Smooth muscle cell (in vitro differentiated cells): ENCODE data around the gene ATP10B. TPM values are rescaled to one million over a fixed set of nuclear protein-coding genes. Genes with fewer than 3 reads are reported as not detected.

Source experiments
- DNase-seq: peaks from one replicate; lab custom pipeline; 2025; ENCODE audit not compliant: unreplicated experiment; lab: John Stamatoyannopoulos, UW
- H2AFZ ChIP-seq: fragments of 200-600 bp; sonication (generic); 2 replicates; pipeline ENCODE4 v1.6.0; 2016; ENCODE audit warnings: antibody characterized with exemption, low read depth, mild to moderate bottlenecking
- H3F3A ChIP-seq: fragments of 200-600 bp; sonication (generic); 2 replicates; pipeline ENCODE4 v1.6.0; 2017; ENCODE audit warnings: antibody characterized with exemption, low read depth
- H3K27ac ChIP-seq: fragments of 200-600 bp; sonication (generic); 2 replicates; pipeline ENCODE4 v1.5.1; 2016; ENCODE audit warnings: low read depth, mild to moderate bottlenecking
- H3K27me3 ChIP-seq: fragments of 200-600 bp; sonication (generic); 2 replicates; pipeline ENCODE4 v1.6.1; 2016; ENCODE audit warnings: low read depth, mild to moderate bottlenecking
- H3K36me3 ChIP-seq: fragments of 200-600 bp; sonication (generic); 2 replicates; pipeline ENCODE4 v1.5.1; 2016; ENCODE audit warnings: low read depth
- H3K4me1 ChIP-seq: fragments of 200-600 bp; sonication (generic); 2 replicates; pipeline ENCODE4 v1.5.1; 2016; ENCODE audit warnings: low read depth
- H3K4me2 ChIP-seq: fragments of 200-600 bp; sonication (generic); 2 replicates; pipeline ENCODE4 v1.6.0; 2016; ENCODE audit warnings: mild to moderate bottlenecking
- H3K4me3 ChIP-seq: fragments of 200-600 bp; sonication (generic); 2 replicates; pipeline ENCODE4 v1.5.1; 2016; ENCODE audit warnings: mild to moderate bottlenecking
- H3K79me2 ChIP-seq: fragments of 200-600 bp; sonication (generic); 2 replicates; pipeline ENCODE4 v1.6.0; 2016; ENCODE audit warnings: low read depth, mild to moderate bottlenecking
- H3K9ac ChIP-seq: fragments of 200-600 bp; sonication (generic); 2 replicates; pipeline ENCODE4 v1.6.0; 2016; ENCODE audit warnings: low read depth
- H3K9me3 ChIP-seq: fragments of 200-600 bp; sonication (generic); replicated peaks from 2 replicates; pipeline ENCODE4 v1.5.1; 2016; ENCODE audit warnings: low read depth
- H4K20me1 ChIP-seq: fragments of 200-600 bp; sonication (generic); 2 replicates; pipeline ENCODE4 v1.6.0; 2016; ENCODE audit warnings: low read depth
- CTCF ChIP-seq: fragments of 200-600 bp; sonication (generic); IDR thresholded peaks from 2 replicates; pipeline ENCODE4 v1.5.1; 2017; ENCODE audit warnings: borderline replicate concordance, mild to moderate bottlenecking, antibody characterized with exemption; ENCODE audit not compliant: insufficient read depth, poor library complexity, severe bottlenecking
- WGBS: methylation state at CpG from one replicate; pipeline ENCODE4 v1.1.7; 2016; ENCODE audit warnings: low lambda C conversion rate; 5-methylcytosine and 5-hydroxymethylcytosine counted together
- polyA plus RNA-seq: library from polyadenylated mRNA; unstranded; fragments of >200 nt; fragmentation: Nextera tagmentation; extraction: Ambion mirVana; gene quantifications from 2 replicates; pipeline ENCODE4 v1.2.1, GENCODE V29; 2016
- total RNA-seq: library from RNA; depleted of rRNA; stranded (reverse); fragments of >200 nt; gene quantifications from 2 replicates; pipeline ENCODE4 v1.2.3, GENCODE V29; 2014

The ATP10B gene
- total and polyA plus RNA-seq, 2 experiments from 2014 or later: 0.13 TPM; not detected in 1

DNA sequence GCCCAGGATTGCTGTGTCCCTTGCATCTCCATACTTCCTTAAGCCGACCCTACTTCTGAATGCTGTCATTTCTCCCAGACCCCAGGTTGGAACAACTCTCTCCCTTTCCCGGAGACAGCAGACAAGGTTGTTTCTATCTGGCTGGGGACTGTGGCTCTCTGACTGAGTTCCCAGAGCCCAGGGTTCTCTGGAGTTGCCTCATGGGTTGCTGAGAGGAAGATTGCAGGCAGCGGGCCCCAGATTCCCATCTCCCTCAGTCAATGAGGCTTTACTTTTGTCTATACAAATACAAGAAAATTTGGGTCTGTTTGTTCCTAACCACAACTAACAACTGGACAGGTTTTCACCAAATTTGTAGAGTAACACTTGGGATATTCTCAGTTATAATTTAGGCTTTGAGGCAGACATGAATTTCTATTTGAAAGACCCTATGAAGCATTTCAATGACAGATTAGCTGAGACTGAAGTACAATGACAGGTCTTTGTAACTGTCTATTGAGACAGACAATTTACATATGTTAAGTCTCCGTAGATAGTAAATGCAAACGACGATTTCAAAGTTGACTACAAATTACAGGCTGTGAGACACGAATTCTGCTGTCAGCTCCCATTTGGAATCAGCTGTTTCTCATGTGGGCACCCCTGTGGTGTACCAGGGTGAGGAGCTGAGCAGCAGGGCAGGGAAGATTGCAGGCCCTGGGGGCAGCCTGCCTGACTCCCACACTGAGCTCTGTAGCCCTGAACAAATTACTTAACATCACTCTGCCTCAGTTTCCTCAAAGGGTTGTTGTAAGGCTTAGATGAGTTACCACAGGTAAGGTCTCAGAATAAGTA lies 107.5 kb downstream of the ATP10B start:
- Histone ChIP-seq H3K27ac (no peak overlapping the region), H4K20me1 (no peaks in the 10 kb centered on the region), H2AFZ (no peak overlapping the region), H3K27me3 (no peaks in the 10 kb centered on the region), H3K36me3 (no peaks in the 10 kb centered on the region), H3K4me2 (no peak overlapping the region), H3K9me3 (no peaks in the 10 kb centered on the region), H3F3A (no peaks in the 10 kb centered on the region), H3K79me2 (no peaks in the 10 kb centered on the region), H3K4me3 (no peak overlapping the region), H3K4me1 (no peaks in the 10 kb centered on the region), H3K9ac (no peak overlapping the region)
- TF ChIP-seq CTCF: no peak
- WGBS: 67% methylated on average over 7 of the region's 7 CpGs
- DNase-seq: no peak

GRCh38 chr5:160743027-160743426 lies 109.0 kb downstream of the ATP10B start:
- H3F3A ChIP-seq: no peaks in the 10 kb centered on the region
- no peaks in the 10 kb centered on the region for H3K79me2 ChIP-seq
- H3K27ac ChIP-seq: no peak overlapping the region
- no peaks in the 10 kb centered on the region for H4K20me1 ChIP-seq
- H3K4me3 ChIP-seq: no peak overlapping the region
- no peaks in the 10 kb centered on the region for H3K9me3 ChIP-seq
- H3K9ac ChIP-seq: no peak overlapping the region
- H3K36me3 ChIP-seq: no peaks in the 10 kb centered on the region
- no peaks in the 10 kb centered on the region for H3K27me3 ChIP-seq
- H2AFZ ChIP-seq: no peak overlapping the region
- 91% methylated on average over 3 of the region's 3 CpGs for WGBS
- no peaks in the 10 kb centered on the region for H3K4me1 ChIP-seq
- no peak for DNase-seq
- no peak for TF ChIP-seq CTCF
- no peak overlapping the region for H3K4me2 ChIP-seq

- no peak overlapping the region for H3K27ac ChIP-seq
- no peak for DNase-seq
These were observed 109.6 kb downstream of the ATP10B start for GRCh38 chr5:160742446-160742845.

More at GRCh38 chr5:160742446-160742845, 109.6 kb downstream of the ATP10B start:
- Histone ChIP-seq H3K36me3 (no peaks in the 10 kb centered on the region), H2AFZ (no peak overlapping the region), H3K4me2 (no peak overlapping the region), H3K9me3 (no peaks in the 10 kb centered on the region), H3K4me1 (no peaks in the 10 kb centered on the region), H3F3A (no peaks in the 10 kb centered on the region), H3K27me3 (no peaks in the 10 kb centered on the region), H3K9ac (no peak overlapping the region), H3K79me2 (no peaks in the 10 kb centered on the region), H4K20me1 (no peaks in the 10 kb centered on the region), H3K4me3 (no peak overlapping the region)
- TF ChIP-seq CTCF: no peak
- WGBS: 86% methylated on average over 1 of the region's 1 CpG
